ENCODE data around the gene PCSK6.

Gene PCSK6

GRCh38 chr15:101498717-101499480 is 9.4 kb upstream of the PCSK6 start:
- DNase-seq = no peak

GRCh38 chr15:101498076-101498716 is 8.7 kb upstream of the PCSK6 start:
- no peak for DNase-seq

DNA sequence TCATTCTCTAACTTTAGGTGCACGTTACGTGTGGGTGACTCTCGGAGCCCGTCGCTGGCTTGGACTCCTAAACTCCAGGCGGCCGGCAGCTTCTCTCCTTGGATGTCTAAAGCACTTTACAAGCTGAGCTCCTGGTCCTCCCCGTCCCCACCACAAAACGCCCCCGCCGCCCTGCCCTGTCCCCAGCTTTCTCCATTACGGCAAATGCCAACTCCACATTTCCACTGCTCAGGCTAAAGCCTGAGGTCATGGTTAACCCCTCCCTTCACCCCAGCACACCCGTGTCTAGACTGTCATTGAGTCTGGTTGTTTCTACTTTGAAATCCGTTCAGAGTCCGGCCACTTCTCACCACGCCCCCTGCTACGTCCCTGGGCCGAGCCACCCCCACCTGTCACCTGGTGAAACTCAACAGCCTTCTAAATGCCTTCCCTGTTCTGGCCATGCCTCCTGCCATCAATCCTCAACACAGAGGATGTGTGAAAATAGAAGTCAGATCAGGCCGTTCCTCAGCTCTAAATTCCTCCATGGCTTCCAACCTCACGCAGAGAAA is 8.1 kb upstream of the PCSK6 start:
- DNase-seq = no peak

DNA sequence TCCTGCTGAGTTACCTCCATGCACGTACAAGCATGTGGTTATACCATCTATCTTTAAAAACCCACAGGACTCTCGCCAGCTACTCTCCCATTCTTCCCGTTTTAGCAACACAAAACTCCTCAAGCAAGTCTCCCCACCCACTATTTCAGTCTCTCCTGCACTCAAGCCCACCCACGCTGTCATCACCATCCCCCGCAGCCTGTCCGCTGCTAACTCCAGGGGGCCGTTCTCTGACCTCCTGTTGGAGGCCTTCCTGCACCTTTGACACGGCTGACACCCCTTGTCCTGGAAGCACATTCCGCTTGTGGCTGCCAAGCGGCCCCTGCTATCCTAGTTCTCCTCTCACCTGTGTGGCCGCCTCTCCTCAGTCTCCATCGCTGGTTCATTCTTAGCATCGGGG is 7.5 kb upstream of the PCSK6 start:
- DNase-seq = no peak

GRCh38 chr15:101496198-101496986 is 6.9 kb upstream of the PCSK6 start:
- no peak for DNase-seq

DNA sequence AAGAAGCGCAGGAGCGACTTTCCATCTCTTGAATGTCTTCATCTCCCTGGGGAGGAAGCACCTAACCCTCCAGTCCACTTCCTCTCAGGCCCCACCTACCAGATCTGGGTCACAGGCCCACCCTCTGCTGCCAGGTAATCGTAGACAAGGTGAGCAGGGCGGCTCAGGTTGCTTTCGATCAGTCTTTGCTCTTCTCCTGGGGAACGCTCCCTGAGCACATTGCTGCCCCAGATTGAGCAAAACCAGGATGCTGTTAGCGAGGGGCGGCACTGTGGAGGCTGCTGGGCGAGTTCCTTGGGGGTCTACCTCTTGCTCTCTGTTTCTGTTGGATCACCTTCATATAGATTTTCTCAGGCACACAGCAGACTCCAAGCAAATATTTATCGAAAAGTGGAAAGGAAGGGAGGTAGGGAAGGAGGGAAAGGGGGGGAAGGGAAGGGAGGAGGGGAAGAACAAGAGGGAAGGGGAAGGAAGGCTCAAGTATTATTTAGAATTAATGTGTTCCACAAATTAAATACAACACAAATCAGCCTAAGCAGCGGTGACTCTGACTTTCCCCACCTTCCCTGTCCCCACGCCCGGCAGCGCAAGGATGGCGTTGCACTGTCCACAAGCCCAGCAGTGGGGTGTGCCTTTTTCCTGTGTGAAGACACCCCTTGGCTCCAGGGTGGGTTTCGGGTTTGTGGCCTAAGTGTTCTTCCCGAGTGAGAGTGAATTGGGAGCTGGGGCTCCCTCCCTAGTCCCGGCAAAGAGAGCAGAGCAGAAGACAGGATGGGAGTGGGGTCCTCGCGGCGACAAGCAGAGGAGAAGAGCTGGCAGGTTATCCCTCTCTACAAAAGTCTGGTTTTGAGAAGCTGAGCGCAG is 6.1 kb upstream of the PCSK6 start:
- no peak for DNase-seq

DNA sequence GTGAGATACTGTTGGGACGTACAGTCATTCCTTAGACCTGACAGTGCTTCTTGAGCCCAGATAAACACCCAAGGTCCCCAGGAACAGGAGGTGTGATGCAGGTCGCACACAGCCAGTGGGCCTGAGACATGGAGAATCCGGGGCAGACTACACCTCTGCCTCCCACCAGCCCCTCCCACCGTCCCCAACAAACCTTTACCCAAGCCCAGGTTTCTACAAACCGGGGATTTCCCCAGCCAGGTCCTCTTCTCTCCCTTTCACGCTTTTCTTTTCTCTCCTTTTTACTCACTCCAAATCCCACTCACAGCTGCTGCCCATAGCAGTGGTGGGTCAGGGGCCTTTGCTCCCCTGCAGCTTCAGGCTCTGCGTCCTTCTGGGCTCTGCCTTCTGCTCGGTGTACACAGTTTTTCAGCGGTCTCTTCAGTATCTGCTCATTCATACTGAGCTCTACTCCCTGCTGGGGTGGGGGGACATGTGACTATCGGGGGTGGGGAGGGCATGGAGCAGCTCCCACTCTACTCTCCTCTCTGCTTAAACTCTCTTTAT is 4.8 kb upstream of the PCSK6 start:
- no peak for DNase-seq

GRCh38 chr15:101492766-101493692 is 3.5 kb upstream of the PCSK6 start:
- no peak for DNase-seq

DNA sequence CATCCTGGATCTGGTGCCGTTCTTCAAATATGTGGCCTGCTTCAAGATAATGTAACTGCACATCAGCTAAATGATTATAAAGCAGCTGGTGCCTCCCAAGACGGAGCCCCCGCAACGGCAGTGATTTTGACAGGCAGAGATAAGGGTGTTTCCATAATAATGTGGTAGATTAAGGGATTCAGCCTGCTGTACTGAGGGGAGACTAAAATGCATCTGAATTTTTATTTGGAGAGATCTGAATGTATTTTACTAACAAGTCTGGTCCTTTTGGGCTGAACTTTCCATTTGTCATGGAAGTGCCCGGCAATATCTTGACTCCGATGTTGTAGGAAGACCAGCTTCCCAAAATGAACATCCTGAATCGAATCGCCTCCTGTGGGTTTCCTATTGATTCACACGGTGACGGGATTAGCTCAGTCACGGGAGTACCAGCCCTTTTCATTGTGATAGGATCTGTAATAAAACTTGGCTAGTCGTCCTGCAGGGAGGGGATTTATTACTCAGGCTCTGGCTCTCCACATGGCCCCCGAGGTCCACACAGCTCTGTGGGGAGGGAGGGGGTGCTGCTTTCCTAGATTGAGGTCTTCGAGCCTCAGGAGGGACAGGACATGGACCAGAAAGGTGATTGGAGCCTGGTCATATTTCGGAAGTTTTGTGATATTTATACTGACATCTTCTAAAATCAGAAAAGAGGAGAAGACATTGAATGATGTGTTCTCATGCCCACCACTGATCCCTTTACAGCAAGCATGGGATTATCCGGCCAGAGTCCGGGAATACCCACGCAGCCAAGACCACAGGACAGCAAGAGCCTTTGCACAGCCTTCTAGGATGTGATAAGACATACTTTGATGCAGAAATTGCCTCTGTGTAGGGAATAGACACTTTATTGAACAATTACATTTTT is 2.5 kb upstream of the PCSK6 start:
- DNase-seq = peak; percentile 3

- no peak for DNase-seq
Measured at GRCh38 chr15:101490922-101491733, 1.6 kb upstream of the PCSK6 start.

- no peak for DNase-seq
Measured at GRCh38 chr15:101490408-101490891, 943 bp upstream of the PCSK6 start.

DNA sequence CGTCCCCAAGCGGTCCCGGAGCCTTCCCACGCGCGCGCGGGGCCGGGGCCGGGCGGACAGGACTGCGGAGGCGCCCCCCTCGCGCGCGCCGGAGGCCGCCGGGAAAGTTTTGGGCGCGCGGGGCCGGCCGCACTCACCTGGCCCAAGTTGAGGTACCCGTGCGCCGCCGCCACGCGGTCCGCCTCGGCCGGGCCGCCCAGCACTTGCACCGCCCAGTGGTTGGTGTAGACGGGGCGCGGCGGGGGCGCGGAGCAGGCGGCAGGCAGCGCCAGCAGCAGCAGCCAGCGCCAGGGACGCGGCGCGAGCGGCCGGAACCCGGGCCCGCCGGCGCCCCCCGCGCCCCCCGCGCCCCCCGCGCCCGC is 289 bp downstream of the PCSK6 start:
- no peak for DNase-seq

DNA sequence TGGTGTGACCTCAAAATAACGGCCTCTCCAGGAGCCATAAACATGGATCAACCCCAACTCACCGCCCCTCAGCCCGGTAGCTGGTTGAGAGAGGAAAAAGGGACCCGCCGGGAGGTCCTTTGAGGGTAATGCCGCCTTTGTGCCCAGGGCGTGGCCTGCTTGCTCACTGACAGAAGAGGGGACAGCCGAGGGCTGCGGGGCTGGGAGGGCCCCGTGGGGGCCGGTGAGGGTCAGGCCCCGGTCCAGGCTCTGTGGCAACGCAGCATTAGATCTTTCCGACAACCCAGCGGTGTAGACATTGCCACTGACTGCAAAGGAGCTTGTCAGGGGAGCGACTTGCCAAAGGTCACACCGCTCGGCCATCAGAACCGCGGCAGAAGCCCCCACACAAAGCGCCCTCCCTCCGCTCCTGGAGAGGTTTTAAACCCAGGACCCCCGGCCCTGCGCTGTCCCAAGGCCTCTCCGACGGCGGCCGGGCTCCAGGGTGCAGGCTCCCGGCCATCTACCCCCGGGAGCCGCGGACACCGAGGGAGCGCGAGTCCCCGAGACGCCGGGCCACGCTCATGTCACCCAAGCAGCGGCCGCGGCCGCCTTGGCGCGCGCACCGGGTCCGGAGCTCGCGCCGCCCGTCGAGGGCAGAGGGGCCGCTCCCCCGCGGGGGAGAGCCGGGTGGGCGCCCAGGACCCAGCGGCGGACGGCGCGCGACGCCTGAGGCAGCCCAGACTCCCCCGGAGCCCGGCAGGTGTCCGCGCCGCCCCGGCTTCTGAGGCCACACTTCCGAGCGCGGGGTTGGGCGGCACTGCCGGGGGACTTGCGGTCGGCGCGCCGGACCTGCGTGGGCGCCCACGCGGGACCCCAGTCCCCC is 975 bp downstream of the PCSK6 start:
- DNase-seq = no peak

GRCh38 chr15:101486696-101487459 is 2.6 kb downstream of the PCSK6 start:
- DNase-seq = no peak

DNA sequence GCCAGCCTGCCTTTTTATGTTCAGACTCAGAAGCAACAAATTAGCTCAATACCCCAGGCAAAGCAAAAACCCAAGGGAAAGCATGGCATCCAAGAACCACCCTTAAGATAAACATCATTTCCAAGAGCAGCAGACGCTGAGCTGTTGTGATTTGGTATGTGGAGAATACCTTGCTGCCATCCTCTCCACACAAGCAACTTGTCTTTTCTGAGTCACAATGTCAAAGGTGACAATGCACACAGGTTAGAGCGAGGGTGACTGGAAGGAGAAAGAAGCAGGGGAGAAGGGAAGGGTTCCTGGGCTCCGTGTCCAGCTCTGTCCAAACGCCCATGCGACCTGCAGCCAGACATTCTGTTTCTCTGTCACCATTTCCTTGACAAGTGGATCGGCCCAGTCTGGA is 6.0 kb downstream of the PCSK6 start:
- no peak for DNase-seq

GRCh38 chr15:101482526-101483371 is 6.8 kb downstream of the PCSK6 start:
- no peak for DNase-seq
